Naive thymus-derived CD8-positive, alpha-beta T cell (primary cell): ENCODE results near the gene MRPL49. TPM values are rescaled to one million over a fixed set of nuclear protein-coding genes. Genes with fewer than 3 reads are reported as not detected.
A peak's percentile ranks its signal among the peaks of the same experiment; 100 is the strongest.
"Not testable (repeated sequence)": the region's sequence is repeated elsewhere in the genome, so short reads cannot be mapped to it uniquely, and the experiment has no call there.

Experiments
- ATAC-seq, 2 donors: fragments of 150-1000 bp; cut with Tn5 transposase in 1 of 2; sonication (Bioruptor Pico), chemical (Tn5 transposase) in 1 of 2; 1 replicate in 1 of 2; 2 replicates in 1 of 2; pipeline ENCODE4 v1.10.0; 2021; ENCODE audit warnings: mild to moderate bottlenecking in 2 of 2, moderate library complexity in 2 of 2
- POLR2A ChIA-PET: fragments of 350-600 bp; sonication (Branson Sonifier 250); formaldehyde crosslinking; loops from one replicate; lab custom pipeline; 2021; ENCODE audit warnings: antibody characterized with exemption; lab: Charles Lee
- DNase-seq, 10 donors: peaks; one replicate each; pipeline versions ENCODE4 v3.0.0 to v3.0.0-alpha.2; 2020 to 2022
- H3K27ac Mint-ChIP-seq, 10 donors: one replicate each; pipeline ENCODE4 v1.8.0; 2020 to 2022; ENCODE audit warnings: mild to moderate bottlenecking in 10 of 10, mixed read lengths in 10 of 10, moderate library complexity in 4 of 10, inconsistent platforms in 1 of 10
- H3K27me3 Mint-ChIP-seq, 5 donors: one replicate each; pipeline ENCODE4 v1.8.0; 2021 to 2022; ENCODE audit warnings: mixed read lengths in 5 of 5
- H3K36me3 Mint-ChIP-seq, 3 donors: one replicate each; pipeline ENCODE4 v1.8.0; 2020 to 2022; ENCODE audit warnings: mixed read lengths in 3 of 3, mild to moderate bottlenecking in 2 of 3, inconsistent platforms in 1 of 3
- H3K4me1 Mint-ChIP-seq, 4 donors: one replicate each; pipeline ENCODE4 v1.8.0; 2021 to 2022; ENCODE audit warnings: mixed read lengths in 4 of 4
- H3K4me3 Mint-ChIP-seq, 10 donors: one replicate each; pipeline ENCODE4 v1.8.0; 2020 to 2022; ENCODE audit warnings: mild to moderate bottlenecking in 10 of 10, mixed read lengths in 10 of 10, moderate library complexity in 6 of 10, inconsistent platforms in 1 of 10
- H3K9me3 Mint-ChIP-seq, 9 donors: one replicate each; pipeline ENCODE4 v1.8.0; 2020 to 2022; ENCODE audit warnings: mixed read lengths in 9 of 9, mild to moderate bottlenecking in 3 of 9, inconsistent platforms in 1 of 9, moderate library complexity in 1 of 9
- polyA plus RNA-seq, 3 donors: library from polyadenylated mRNA; unstranded; fragments of 300-500 nt; fragmentation: Illumina TruSeq; gene quantifications; one replicate each; pipeline ENCODE4 v1.2.3, GENCODE V29; 2021
- total RNA-seq, 8 experiments: library from RNA in 2 of 8; stranded (reverse) in 2 of 8; gene quantifications; one replicate each; pipeline ENCODE4 v1.2.3 and lab custom pipeline; 2021 to 2026

The MRPL49 gene
- total and polyA plus RNA-seq, 5 experiments from 2014 or later, result 76.0 to 96.9 (median 78.9) TPM

DNA sequence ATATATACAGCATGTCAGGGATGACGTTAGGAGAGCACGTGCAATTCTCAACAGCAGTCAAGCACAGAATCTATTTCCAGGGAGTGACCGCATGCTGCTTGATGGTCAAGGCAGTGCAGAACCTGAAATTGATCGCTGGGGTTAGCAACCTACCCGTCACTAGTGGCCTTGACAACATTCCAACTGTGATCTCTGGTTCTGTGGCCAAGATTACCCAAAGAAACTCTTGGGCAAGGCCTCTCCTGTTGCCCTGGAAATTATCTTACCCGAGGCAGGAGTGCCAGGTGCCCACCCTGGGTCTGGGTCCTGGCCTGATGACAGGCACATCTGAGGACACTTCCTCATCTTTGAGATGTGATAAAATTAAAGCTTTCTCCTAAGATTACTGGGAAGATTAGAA lies 8.3 kb upstream of the MRPL49 start:
- no peaks in the 10 kb centered on the region for H3K9me3 Mint-ChIP-seq
- no peak for DNase-seq
- peak overlapping the region; percentile 19 to 99 (median 84) for H3K4me3 Mint-ChIP-seq
- H3K27ac Mint-ChIP-seq, result peak overlapping the region in 9 of 10 donors; percentile 6 to 99 (median 83)
- ATAC-seq, result no peak
- H3K36me3 Mint-ChIP-seq, result peaks cover 2 to 15% (median 3%) of the 10 kb centered on the region in 3 donors
- no peaks in the 10 kb centered on the region for H3K27me3 Mint-ChIP-seq
- POLR2A ChIA-PET, result interaction anchor here (2.4 to 6.8 kb wide), 3 partner anchors 9 to 68 kb away, joined by 10 to 115 read pairs (median 101); partner anchors contain the start of genes CAPN1, FAU, MRPL49 and VPS51
- H3K4me1 Mint-ChIP-seq, result peaks cover 31 to 61% (median 50%) of the 10 kb centered on the region in 4 donors

DNA sequence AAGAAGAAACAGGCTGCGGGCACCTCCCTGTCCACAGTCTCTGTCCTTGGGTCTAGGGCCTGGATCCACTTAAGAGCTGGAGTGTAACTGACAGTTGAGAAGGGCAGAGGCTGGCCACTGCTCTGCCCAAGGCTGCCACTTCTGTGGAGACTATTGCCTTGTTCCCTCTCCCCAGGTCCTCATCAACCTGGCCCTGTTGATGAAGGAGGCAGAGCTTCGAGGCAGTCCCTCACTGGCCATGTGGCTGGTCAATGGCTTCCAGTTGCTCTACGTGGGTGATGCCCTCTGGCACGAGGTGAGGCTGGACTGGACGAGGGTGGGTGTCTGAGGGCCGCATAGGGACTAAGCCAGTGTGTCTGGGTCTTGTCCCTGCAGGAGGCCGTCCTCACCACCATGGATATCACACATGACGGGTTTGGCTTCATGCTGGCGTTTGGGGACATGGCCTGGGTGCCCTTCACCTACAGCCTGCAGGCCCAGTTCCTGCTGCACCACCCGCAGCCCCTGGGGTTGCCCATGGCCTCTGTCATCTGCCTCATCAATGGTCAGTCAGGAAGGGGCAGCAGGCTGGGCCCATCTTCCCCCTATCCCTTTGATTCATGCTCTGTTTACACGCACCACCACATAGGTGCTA lies 7.5 kb upstream of the MRPL49 start:
- no peaks in the 10 kb centered on the region for H3K27me3 Mint-ChIP-seq
- ATAC-seq (no peak), DNase-seq (no peak)
- peak overlapping the region in 8 of 10 donors; percentile 27 to 97 (median 79) for H3K27ac Mint-ChIP-seq
- H3K4me1 Mint-ChIP-seq, result peaks cover 31 to 63% (median 53%) of the 10 kb centered on the region in 4 donors
- POLR2A ChIA-PET, result interaction anchor here (3.8 kb wide), 1 partner anchor 20 kb away, joined by 42 read pairs; the partner anchor contains the start of gene SYVN1
- H3K36me3 Mint-ChIP-seq, result peaks cover 2 to 23% (median 3%) of the 10 kb centered on the region in 3 donors
- no peaks in the 10 kb centered on the region for H3K9me3 Mint-ChIP-seq
- H3K4me3 Mint-ChIP-seq, result peak overlapping the region in 7 of 10 donors; percentile 7 to 99 (median 81)

DNA sequence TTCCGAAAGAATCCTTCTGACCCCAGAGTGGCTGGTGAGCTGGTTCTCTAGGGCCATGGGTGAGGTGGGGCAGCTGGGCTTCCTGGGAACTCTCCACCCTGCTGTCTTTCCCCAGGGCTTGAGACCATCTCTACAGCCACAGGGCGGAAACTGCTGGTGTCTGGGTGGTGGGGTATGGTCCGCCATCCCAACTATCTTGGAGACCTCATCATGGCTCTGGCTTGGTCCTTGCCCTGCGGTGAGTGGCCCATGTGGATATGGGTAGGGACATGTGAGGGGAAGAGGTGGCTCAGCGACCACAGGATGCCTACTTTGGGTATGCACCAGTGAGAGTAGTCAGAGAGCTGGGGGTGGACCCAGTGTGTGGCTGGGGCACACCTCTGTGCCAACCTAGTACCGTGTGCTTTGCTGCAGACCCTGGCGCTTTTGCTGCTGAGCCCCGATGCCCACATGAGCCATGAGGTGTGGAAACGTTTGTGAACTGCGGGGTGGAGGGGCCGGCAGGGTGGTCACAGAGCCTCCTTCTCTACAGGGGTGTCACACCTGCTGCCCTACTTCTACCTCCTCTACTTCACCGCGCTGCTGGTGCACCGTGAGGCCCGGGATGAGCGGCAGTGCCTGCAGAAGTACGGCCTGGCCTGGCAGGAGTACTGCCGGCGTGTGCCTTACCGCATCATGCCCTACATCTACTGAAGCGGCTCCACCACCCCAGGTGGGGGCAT lies 6.6 kb upstream of the MRPL49 start:
- Mint-ChIP-seq H3K9me3 (no peaks in the 10 kb centered on the region), H3K4me3 (peak overlapping the region; percentile 22 to 94 (median 88)), H3K4me1 (peaks cover 26 to 64% (median 49%) of the 10 kb centered on the region in 4 donors), H3K27ac (peak overlapping the region in 9 of 10 donors; percentile 20 to 97 (median 63)), H3K27me3 (no peaks in the 10 kb centered on the region), H3K36me3 (peaks cover 3 to 29% (median 6%) of the 10 kb centered on the region in 3 donors)
- POLR2A ChIA-PET, result interaction anchor here (0.7 to 3.8 kb wide), 7 partner anchors 12 to 455 kb away, joined by 5 to 42 read pairs (median 14); partner anchors contain the start of genes SF1, SYVN1, VPS51 and ZNRD2
- ATAC-seq (no peak), DNase-seq (no peak)

DNA sequence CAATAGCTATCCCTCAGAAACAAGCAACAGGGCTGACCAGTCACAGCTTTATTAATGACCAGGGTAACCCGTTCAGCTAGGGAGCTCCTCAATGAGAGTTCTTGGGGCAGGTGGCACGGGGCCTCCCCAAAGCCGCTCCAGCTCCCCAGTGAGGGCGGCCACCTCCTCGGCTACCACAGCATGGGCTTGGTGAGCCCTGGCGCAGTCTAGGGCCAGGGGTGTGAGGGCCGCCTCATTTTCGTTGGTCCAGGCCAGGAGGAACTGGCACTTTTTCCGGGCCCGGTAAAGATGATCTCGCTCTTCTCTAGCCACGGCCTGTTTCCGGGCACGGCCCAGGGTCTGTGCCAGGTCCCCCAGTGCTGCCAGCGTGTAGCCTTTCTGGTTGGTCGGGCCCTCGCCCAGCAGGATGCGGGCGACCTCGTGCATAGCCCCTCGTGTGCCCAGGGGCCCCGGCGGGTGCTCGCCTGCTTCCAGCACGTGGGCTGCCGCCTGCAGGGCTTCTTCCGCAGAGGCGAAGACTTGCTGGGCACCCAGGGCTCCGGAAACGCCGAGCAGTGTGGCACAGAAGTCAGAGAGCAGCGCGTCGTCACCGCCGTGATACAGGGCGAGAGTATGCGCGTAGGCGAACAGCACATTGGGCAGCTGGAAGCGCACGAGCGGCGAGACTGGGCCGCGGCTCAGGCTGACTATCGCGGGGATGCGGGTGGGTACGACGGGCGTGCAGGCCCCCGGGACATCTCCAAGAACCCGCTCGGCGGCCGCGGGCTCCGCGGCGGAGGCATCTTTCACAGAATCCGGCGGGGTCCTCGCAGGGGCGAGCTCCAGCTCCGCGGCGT lies 5.5 kb upstream of the MRPL49 start:
- peaks cover 3 to 34% (median 6%) of the 10 kb centered on the region in 3 donors for H3K36me3 Mint-ChIP-seq
- ATAC-seq (peak; percentile 9 to 20), DNase-seq (peak; percentile 47 to 83 (median 65))
- peak overlapping the region; percentile 81 to 99 (median 96) for H3K27ac Mint-ChIP-seq
- H3K9me3 Mint-ChIP-seq, result no peaks in the 10 kb centered on the region
- peak overlapping the region; percentile 87 to 94 (median 90) for H3K4me3 Mint-ChIP-seq
- peaks cover 27 to 64% (median 47%) of the 10 kb centered on the region in 4 donors for H3K4me1 Mint-ChIP-seq
- POLR2A ChIA-PET, result interaction anchor here (0.6 to 3.8 kb wide), 34 partner anchors 8 to 1151 kb away, joined by 3 to 42 read pairs (median 6); partner anchors contain the start of genes ARL2, CAPN1, CDCA5 and EHD1
- no peaks in the 10 kb centered on the region for H3K27me3 Mint-ChIP-seq

DNA sequence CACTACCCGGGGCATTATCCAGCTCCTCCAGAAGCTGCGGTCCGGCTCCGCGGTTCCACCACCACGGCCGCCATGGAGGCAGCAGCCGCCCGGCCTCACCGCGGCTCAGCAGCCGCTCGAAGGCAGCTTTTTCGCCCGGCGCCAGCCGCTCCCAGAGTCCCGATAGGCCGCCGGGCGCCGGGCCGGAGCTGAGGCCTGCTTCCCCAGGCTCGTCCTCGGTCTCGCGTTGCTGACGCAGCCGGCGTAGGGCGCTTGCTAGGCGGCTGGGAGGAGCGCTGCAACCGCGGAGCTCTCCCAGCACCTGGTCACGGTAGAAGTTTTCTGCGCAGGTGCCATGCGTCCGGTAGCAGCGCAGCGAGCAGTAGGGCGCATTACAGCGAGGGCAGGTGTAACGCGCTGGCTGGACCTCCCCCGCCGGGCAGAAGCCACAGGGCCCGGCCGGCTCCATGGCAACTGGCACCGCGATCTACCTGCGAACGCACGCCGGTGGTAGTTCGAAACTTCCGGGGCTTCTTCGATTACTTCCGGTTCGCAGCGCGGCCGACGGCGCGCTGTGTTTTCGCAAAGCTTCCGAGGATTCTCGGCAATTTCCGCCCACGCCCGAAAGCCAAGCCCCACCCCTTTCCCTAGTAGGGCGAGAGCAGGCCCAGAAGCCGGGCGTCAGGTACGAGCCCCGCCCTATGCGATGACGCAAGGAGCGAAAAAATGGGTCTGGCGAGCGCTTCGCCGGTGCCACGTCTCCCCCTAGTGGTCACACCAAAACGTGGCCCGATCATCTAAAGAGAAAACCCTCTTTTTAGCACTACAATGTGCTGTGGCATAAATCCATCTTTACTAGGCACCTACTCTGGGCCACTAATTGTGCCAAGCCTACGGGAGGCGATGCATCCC lies 4.7 kb upstream of the MRPL49 start, which contains the start of gene ZNHIT2:
Gene ZNHIT2 (minus strand): TSS at position 496 of the 891 bp plus-strand sequence. CDS start 48 bp downstream, at position 448.
- POLR2A ChIA-PET, result interaction anchor here (0.5 to 3.8 kb wide), 40 partner anchors 9 to 1230 kb away, joined by 3 to 42 read pairs (median 5); partner anchors contain the start of genes ARL2, B4GAT1, CAPN1 and CDCA5
- Mint-ChIP-seq H3K4me3 (peak within 1 kb of the TSS; percentile 87 to 94 (median 90)), H3K36me3 (peaks cover 3 to 40% (median 6%) of the 10 kb centered on the region in 3 donors), H3K4me1 (peaks cover 24 to 71% (median 51%) of the 10 kb centered on the region in 4 donors), H3K27ac (peak within 1 kb of the TSS; percentile 82 to 99 (median 97)), H3K9me3 (no peaks in the 10 kb centered on the region), H3K27me3 (no peaks in the 10 kb centered on the region)
- DNase-seq (peak; percentile 96 to 100 (median 100)), ATAC-seq (peak; percentile 60 to 66)

DNA sequence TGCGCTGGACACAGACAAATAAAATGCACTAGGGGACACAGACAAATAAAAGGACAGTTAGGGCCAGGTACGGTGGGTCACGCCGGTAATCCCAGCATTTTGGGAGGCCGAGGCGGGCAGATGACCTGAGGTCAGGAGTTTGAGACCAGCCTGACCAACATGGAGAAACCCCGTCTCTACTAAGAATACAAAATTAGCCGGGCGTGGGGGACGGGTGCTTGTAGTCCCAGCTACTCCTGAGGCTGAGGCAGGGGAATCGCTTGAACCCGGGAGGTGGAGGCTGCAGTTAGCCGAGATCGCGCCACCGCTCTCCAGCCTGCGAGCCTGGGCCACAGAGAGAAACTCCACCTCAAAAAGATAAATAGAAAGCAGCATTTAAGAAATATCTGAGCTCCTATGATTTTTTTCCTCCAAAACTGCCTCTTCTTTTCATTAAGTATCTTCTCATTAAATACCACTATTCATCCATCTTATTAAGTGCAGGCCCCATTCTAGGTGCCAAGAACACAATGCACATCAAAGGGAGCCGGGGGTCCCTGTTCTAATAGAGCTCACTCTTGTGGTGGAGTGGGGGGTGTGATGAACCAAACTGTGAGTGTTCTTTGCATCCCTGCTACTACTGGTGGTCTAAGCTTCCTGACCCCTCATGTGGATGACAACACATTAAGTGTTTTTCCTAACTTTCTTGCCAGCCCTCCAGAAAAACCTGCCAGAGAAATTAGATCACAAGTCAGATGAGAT lies 3.9 kb upstream of the MRPL49 start:
- Mint-ChIP-seq H3K4me3 (peak overlapping the region in 9 of 10 donors; percentile 87 to 94 (median 90)), H3K27me3 (no peaks in the 10 kb centered on the region), H3K4me1 (peaks cover 20 to 72% (median 54%) of the 10 kb centered on the region in 4 donors), H3K27ac (peak overlapping the region; percentile 82 to 99 (median 97)), H3K9me3 (no peaks in the 10 kb centered on the region), H3K36me3 (peaks cover 3 to 40% (median 6%) of the 10 kb centered on the region in 3 donors)
- no peak for DNase-seq
- POLR2A ChIA-PET, result interaction anchor here (0.7 to 3.8 kb wide), 30 partner anchors 9 to 1229 kb away, joined by 3 to 42 read pairs (median 6); partner anchors contain the start of genes ARL2, B4GAT1, CAPN1 and CDCA5
- no peak for ATAC-seq

DNA sequence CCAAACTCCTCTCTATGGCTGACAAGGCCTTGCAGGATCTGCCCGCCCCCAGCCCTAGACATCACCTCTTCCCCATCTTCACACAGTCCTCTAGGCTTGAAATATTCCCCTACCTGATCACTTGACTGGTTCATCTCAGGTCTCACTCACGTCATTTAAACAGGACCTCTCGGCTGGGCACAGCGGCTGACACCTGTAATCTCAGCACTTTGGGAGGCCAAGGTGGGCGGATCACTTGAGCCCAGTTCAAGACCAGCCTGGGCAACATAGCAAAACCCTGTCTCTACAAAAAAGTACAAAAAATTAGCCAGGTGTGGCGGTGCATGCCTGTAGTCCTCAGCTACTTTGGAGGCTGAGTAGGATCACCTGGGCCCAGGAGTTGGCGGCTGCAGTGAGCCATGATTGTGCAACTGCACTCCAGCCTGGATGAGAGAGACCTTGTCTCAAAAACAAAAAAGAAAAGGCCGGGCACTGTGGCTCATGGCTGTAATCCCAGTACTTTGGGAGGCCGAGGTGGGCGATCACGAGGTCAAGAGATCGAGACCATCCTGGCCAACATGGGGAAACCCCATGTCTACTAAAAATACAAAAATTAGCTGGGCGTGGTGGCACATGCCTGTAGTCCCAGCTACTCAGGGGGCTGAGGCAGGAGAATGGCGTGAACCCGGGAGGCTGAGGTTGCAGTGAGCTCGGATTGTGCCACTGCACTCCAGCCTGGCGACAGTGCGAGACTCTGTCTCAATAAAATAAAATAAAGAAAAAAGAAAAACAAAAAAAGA lies 3.0 kb upstream of the MRPL49 start:
- Mint-ChIP-seq H3K27ac (peak overlapping the region in 9 of 10 donors; percentile 70 to 100 (median 97)), H3K36me3 (peaks cover 3 to 41% (median 6%) of the 10 kb centered on the region in 3 donors), H3K4me3 (peak overlapping the region in 3 of 10 donors; percentile 42 to 56 (median 50)), H3K4me1 (peaks cover 16 to 67% (median 52%) of the 10 kb centered on the region in 4 donors)
- H3K27me3 Mint-ChIP-seq, DNase-seq, ATAC-seq, H3K9me3 Mint-ChIP-seq: not testable (repeated sequence)
- POLR2A ChIA-PET, result interaction anchor here (0.6 to 3.3 kb wide), 8 partner anchors 10 to 340 kb away, joined by 3 to 38 read pairs (median 14); partner anchors contain the start of genes ARL2, SF1 and VPS51

DNA sequence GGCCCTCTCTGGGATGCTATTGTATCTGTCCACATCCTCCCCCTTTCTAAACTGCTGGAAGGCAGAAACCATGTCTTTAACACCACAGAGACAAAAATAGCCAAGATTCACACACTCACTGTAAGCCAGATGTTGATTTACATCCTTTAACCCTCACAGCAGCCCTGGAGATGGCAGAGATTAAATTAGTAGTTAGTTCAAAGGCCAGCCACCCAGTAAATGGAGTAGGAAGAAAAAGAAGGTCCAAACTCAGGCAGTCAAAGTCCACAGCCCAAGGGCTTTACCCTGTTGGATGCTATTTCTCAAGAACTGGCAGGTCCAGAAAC lies 2.5 kb upstream of the MRPL49 start:
- H3K9me3 Mint-ChIP-seq, result no peaks in the 10 kb centered on the region
- H3K36me3 Mint-ChIP-seq, result peaks cover 3 to 46% (median 6%) of the 10 kb centered on the region in 3 donors
- H3K4me1 Mint-ChIP-seq, result peaks cover 19 to 67% (median 51%) of the 10 kb centered on the region in 4 donors
- H3K27me3 Mint-ChIP-seq, result no peaks in the 10 kb centered on the region
- DNase-seq, result no peak
- H3K27ac Mint-ChIP-seq, result peak overlapping the region; percentile 48 to 100 (median 100)
- no peak for ATAC-seq
- H3K4me3 Mint-ChIP-seq, result peak overlapping the region in 4 of 10 donors; percentile 42 to 98 (median 53)
- POLR2A ChIA-PET, result interaction anchor here (0.6 to 7.5 kb wide), 7 partner anchors 9 to 1205 kb away, joined by 3 to 135 read pairs (median 23); partner anchors contain the start of genes ARL2, SYVN1, TM7SF2 and VPS51

DNA sequence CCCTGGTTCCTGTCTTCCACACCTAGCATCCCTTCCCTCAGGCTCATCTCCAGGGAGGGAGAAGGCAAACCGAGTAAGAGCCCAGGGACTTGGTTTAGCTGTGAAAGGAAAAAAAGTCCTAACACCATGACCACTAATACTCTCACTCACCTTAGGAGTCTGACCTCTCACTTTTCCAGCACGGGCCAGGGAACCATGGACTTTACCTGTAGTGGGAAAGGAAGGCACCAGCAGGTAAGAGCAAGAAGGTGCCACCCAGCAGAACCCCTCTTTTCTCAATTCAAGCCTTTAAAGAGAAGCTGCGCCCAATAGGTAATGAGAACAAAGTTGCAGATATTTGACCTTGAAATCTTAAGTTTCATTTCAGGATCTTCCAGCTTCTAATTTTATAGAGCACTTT lies 1.3 kb upstream of the MRPL49 start:
- Mint-ChIP-seq H3K36me3 (peaks cover 3 to 58% (median 6%) of the 10 kb centered on the region in 3 donors), H3K4me3 (peak overlapping the region; percentile 96 to 100 (median 98)), H3K9me3 (no peaks in the 10 kb centered on the region), H3K27ac (peak overlapping the region; percentile 98 to 100 (median 100)), H3K27me3 (no peaks in the 10 kb centered on the region), H3K4me1 (peaks cover 19 to 60% (median 48%) of the 10 kb centered on the region in 4 donors)
- peak in 1 of 10 donors; percentile 0 for DNase-seq
- POLR2A ChIA-PET, result interaction anchor here (0.5 to 7.5 kb wide), 17 partner anchors 10 to 1135 kb away, joined by 3 to 135 read pairs (median 12); partner anchors contain the start of genes ARL2, CAPN1, CDCA5 and POLA2
- ATAC-seq, result no peak
